Measurements from ENCODE around the gene CEP135.

DNA sequence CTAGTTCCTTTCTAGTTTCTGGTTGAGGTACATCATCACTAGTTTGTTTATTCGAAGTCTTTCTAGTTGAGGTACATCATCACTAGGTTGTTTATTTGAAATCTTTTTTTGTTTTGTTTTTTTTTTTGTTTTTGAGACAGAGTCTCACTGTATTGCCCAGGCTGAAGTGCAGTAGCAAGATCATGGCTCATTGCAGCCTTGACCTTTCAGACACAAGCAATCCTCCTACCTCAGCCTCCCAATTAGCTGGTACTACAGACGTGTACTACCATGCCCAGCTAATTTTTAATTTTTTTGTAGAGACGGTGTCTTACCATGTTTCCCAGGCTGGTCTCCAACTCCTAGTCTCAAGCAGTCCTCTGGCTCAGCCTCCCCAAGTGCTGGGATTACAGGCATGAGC lies 54.9 kb downstream of the CEP135 start:
- TF ChIP-seq CTCF (IDR thresholded peaks at IDR 0.05) (no peak), EZH2 (IDR thresholded peaks at IDR 0.05; ENCODE audit: borderline replicate concordance, insufficient read depth, low read depth, low read length, poor library complexity, severe bottlenecking) (no peak)
